ENCODE data around the gene ECHDC3.

ECHDC3 gene

GRCh38 chr10:11716686-11717085 is 25.5 kb upstream of the ECHDC3 start:
- H3K27ac ChIP-seq (ENCODE audit: insufficient read depth, low read depth, low read length, poor library complexity, severe bottlenecking) = no peak overlapping the region
- no peaks in the 10 kb centered on the region for H3K4me1 ChIP-seq (ENCODE audit: control insufficient read depth, insufficient read depth, low read length)
- no peaks in the 10 kb centered on the region for H3K9me3 ChIP-seq (ENCODE audit: control insufficient read depth, low read length)
- H3K4me3 ChIP-seq (ENCODE audit: insufficient read depth, low read depth, low read length) = no peak overlapping the region
- WGBS, 2 experiments = 94 to 99% methylated on average over 4 of the region's 4 CpGs
- H3K27me3 ChIP-seq (ENCODE audit: control insufficient read depth, insufficient read depth, low read length, poor library complexity, severe bottlenecking) = no peaks in the 10 kb centered on the region
- H3K36me3 ChIP-seq (ENCODE audit: control insufficient read depth, insufficient read depth, low read length) = no peaks in the 10 kb centered on the region

- WGBS, 2 experiments = 91% methylated on average over 13 of the region's 13 CpGs
- no peak overlapping the region for H3K27ac ChIP-seq (ENCODE audit: insufficient read depth, low read depth, low read length, poor library complexity, severe bottlenecking)
Measured at GRCh38 chr10:11719496-11720259, 22.5 kb upstream of the ECHDC3 start.

GRCh38 chr10:11720260-11720741 is 21.9 kb upstream of the ECHDC3 start:
- Histone ChIP-seq H3K36me3 (ENCODE audit: control insufficient read depth, insufficient read depth, low read length) (no peaks in the 10 kb centered on the region), H3K4me1 (ENCODE audit: control insufficient read depth, insufficient read depth, low read length) (no peaks in the 10 kb centered on the region), H3K27me3 (ENCODE audit: control insufficient read depth, insufficient read depth, low read length, poor library complexity, severe bottlenecking) (no peaks in the 10 kb centered on the region), H3K9me3 (ENCODE audit: control insufficient read depth, low read length) (no peaks in the 10 kb centered on the region), H3K27ac (ENCODE audit: insufficient read depth, low read depth, low read length, poor library complexity, severe bottlenecking) (no peak overlapping the region), H3K4me3 (ENCODE audit: insufficient read depth, low read depth, low read length) (no peak overlapping the region)
- WGBS, 2 experiments = 94 to 95% methylated on average over 11 of the region's 11 CpGs

More at GRCh38 chr10:11719496-11720259, 22.5 kb upstream of the ECHDC3 start:
- H3K36me3 ChIP-seq (ENCODE audit: control insufficient read depth, insufficient read depth, low read length) = no peaks in the 10 kb centered on the region
- no peak overlapping the region for H3K4me3 ChIP-seq (ENCODE audit: insufficient read depth, low read depth, low read length)
- no peaks in the 10 kb centered on the region for H3K4me1 ChIP-seq (ENCODE audit: control insufficient read depth, insufficient read depth, low read length)
- no peaks in the 10 kb centered on the region for H3K9me3 ChIP-seq (ENCODE audit: control insufficient read depth, low read length)
- no peaks in the 10 kb centered on the region for H3K27me3 ChIP-seq (ENCODE audit: control insufficient read depth, insufficient read depth, low read length, poor library complexity, severe bottlenecking)

- Histone ChIP-seq H3K36me3 (ENCODE audit: control insufficient read depth, insufficient read depth, low read length) (no peaks in the 10 kb centered on the region), H3K4me1 (ENCODE audit: control insufficient read depth, insufficient read depth, low read length) (no peaks in the 10 kb centered on the region), H3K27me3 (ENCODE audit: control insufficient read depth, insufficient read depth, low read length, poor library complexity, severe bottlenecking) (no peaks in the 10 kb centered on the region), H3K4me3 (ENCODE audit: insufficient read depth, low read depth, low read length) (no peak overlapping the region), H3K27ac (ENCODE audit: insufficient read depth, low read depth, low read length, poor library complexity, severe bottlenecking) (no peak overlapping the region), H3K9me3 (ENCODE audit: control insufficient read depth, low read length) (no peaks in the 10 kb centered on the region)
- 94 to 95% methylated on average over 3 of the region's 3 CpGs for WGBS, 2 experiments
Measured at GRCh38 chr10:11721806-11722205, 20.4 kb upstream of the ECHDC3 start.

GRCh38 chr10:11723359-11723758 is 18.8 kb upstream of the ECHDC3 start:
- Histone ChIP-seq H3K4me1 (ENCODE audit: control insufficient read depth, insufficient read depth, low read length) (no peaks in the 10 kb centered on the region), H3K27ac (ENCODE audit: insufficient read depth, low read depth, low read length, poor library complexity, severe bottlenecking) (no peak overlapping the region), H3K36me3 (ENCODE audit: control insufficient read depth, insufficient read depth, low read length) (no peaks in the 10 kb centered on the region), H3K4me3 (ENCODE audit: insufficient read depth, low read depth, low read length) (no peak overlapping the region), H3K27me3 (ENCODE audit: control insufficient read depth, insufficient read depth, low read length, poor library complexity, severe bottlenecking) (no peaks in the 10 kb centered on the region), H3K9me3 (ENCODE audit: control insufficient read depth, low read length) (peaks cover 1% of the 10 kb centered on the region)
- WGBS, 2 experiments = 90 to 100% methylated on average over 1 to 2 of the region's 5 CpGs

- no peak overlapping the region for H3K4me3 ChIP-seq (ENCODE audit: insufficient read depth, low read depth, low read length)
- H3K27ac ChIP-seq (ENCODE audit: insufficient read depth, low read depth, low read length, poor library complexity, severe bottlenecking) = no peak overlapping the region
- no peaks in the 10 kb centered on the region for H3K4me1 ChIP-seq (ENCODE audit: control insufficient read depth, insufficient read depth, low read length)
- H3K36me3 ChIP-seq (ENCODE audit: control insufficient read depth, insufficient read depth, low read length) = no peaks in the 10 kb centered on the region
- 79 to 80% methylated on average over 20 of the region's 20 CpGs for WGBS, 2 experiments
- peaks cover 3% of the 10 kb centered on the region for H3K9me3 ChIP-seq (ENCODE audit: control insufficient read depth, low read length)
- no peaks in the 10 kb centered on the region for H3K27me3 ChIP-seq (ENCODE audit: control insufficient read depth, insufficient read depth, low read length, poor library complexity, severe bottlenecking)
Measured at GRCh38 chr10:11724938-11725776, 17.0 kb upstream of the ECHDC3 start.

- WGBS, 2 experiments = 85 to 91% methylated on average over 10 of the region's 10 CpGs
- H3K27me3 ChIP-seq (ENCODE audit: control insufficient read depth, insufficient read depth, low read length, poor library complexity, severe bottlenecking) = no peaks in the 10 kb centered on the region
- H3K9me3 ChIP-seq (ENCODE audit: control insufficient read depth, low read length) = peaks cover 3% of the 10 kb centered on the region
- no peaks in the 10 kb centered on the region for H3K4me1 ChIP-seq (ENCODE audit: control insufficient read depth, insufficient read depth, low read length)
- H3K36me3 ChIP-seq (ENCODE audit: control insufficient read depth, insufficient read depth, low read length) = no peaks in the 10 kb centered on the region
- H3K27ac ChIP-seq (ENCODE audit: insufficient read depth, low read depth, low read length, poor library complexity, severe bottlenecking) = no peak overlapping the region
- H3K4me3 ChIP-seq (ENCODE audit: insufficient read depth, low read depth, low read length) = no peak overlapping the region
Measured at GRCh38 chr10:11725912-11726311, 16.3 kb upstream of the ECHDC3 start.

GRCh38 chr10:11727563-11727962 is 14.6 kb upstream of the ECHDC3 start:
- H3K4me1 ChIP-seq (ENCODE audit: control insufficient read depth, insufficient read depth, low read length) = no peaks in the 10 kb centered on the region
- no peaks in the 10 kb centered on the region for H3K27me3 ChIP-seq (ENCODE audit: control insufficient read depth, insufficient read depth, low read length, poor library complexity, severe bottlenecking)
- H3K36me3 ChIP-seq (ENCODE audit: control insufficient read depth, insufficient read depth, low read length) = no peaks in the 10 kb centered on the region
- no peak overlapping the region for H3K27ac ChIP-seq (ENCODE audit: insufficient read depth, low read depth, low read length, poor library complexity, severe bottlenecking)
- 93 to 94% methylated on average over 4 of the region's 4 CpGs for WGBS, 2 experiments
- H3K4me3 ChIP-seq (ENCODE audit: insufficient read depth, low read depth, low read length) = no peak overlapping the region
- peaks cover 3% of the 10 kb centered on the region for H3K9me3 ChIP-seq (ENCODE audit: control insufficient read depth, low read length)

- Histone ChIP-seq H3K4me3 (ENCODE audit: insufficient read depth, low read depth, low read length) (no peak overlapping the region), H3K36me3 (ENCODE audit: control insufficient read depth, insufficient read depth, low read length) (no peaks in the 10 kb centered on the region), H3K27me3 (ENCODE audit: control insufficient read depth, insufficient read depth, low read length, poor library complexity, severe bottlenecking) (no peaks in the 10 kb centered on the region), H3K4me1 (ENCODE audit: control insufficient read depth, insufficient read depth, low read length) (no peaks in the 10 kb centered on the region), H3K27ac (ENCODE audit: insufficient read depth, low read depth, low read length, poor library complexity, severe bottlenecking) (no peak overlapping the region), H3K9me3 (ENCODE audit: control insufficient read depth, low read length) (peaks cover 3% of the 10 kb centered on the region)
- 93 to 97% methylated on average over 6 to 7 of the region's 7 CpGs for WGBS, 2 experiments
Measured at GRCh38 chr10:11728353-11728752, 13.8 kb upstream of the ECHDC3 start.

GRCh38 chr10:11729790-11730315 is 12.3 kb upstream of the ECHDC3 start:
- H3K4me3 ChIP-seq (ENCODE audit: insufficient read depth, low read depth, low read length) = no peak overlapping the region
- H3K27me3 ChIP-seq (ENCODE audit: control insufficient read depth, insufficient read depth, low read length, poor library complexity, severe bottlenecking) = no peaks in the 10 kb centered on the region
- 91 to 96% methylated on average over 3 of the region's 3 CpGs for WGBS, 2 experiments
- no peaks in the 10 kb centered on the region for H3K36me3 ChIP-seq (ENCODE audit: control insufficient read depth, insufficient read depth, low read length)
- H3K27ac ChIP-seq (ENCODE audit: insufficient read depth, low read depth, low read length, poor library complexity, severe bottlenecking) = no peak overlapping the region
- peaks cover 3% of the 10 kb centered on the region for H3K9me3 ChIP-seq (ENCODE audit: control insufficient read depth, low read length)
- H3K4me1 ChIP-seq (ENCODE audit: control insufficient read depth, insufficient read depth, low read length) = no peaks in the 10 kb centered on the region
